ELF-1 (cell line): ENCODE measurements around the gene SZRD1.
"Not testable (repeated sequence)": the region's sequence is repeated elsewhere in the genome, so short reads cannot be mapped to it uniquely, and the experiment has no call there.

Experiments used
- DNase-seq: peaks from one replicate; pipeline ENCODE4 v3.0.0-alpha.2; 2016; ENCODE audit warnings: low read depth, low spot score

The SZRD1 gene, protein sequence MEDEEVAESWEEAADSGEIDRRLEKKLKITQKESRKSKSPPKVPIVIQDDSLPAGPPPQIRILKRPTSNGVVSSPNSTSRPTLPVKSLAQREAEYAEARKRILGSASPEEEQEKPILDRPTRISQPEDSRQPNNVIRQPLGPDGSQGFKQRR

DNA sequence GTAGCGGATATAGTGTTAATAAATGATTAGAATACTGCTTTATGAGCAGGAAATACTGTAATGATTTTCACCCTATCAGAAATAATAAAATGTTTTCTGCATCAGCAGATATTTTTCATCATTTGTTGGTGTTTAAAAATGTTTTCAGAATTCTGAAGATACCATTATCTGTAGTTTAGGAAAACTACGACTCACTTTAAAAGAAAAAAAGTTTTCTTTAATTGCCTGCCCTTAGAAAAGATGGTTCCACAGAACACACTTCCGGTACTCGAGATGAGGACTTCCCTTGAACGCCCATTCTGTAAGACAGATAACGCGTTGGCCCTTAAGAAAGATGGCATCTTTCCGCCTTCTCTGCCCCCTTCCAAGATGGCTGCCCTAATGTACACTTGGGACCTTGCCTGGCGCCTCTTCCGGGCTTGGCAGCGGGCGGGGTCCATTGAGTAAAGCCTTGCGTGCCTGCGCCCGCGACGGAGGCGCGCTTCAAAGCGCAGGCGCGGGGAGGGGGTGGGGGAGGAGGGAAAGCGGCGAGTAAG lies at the start of gene SZRD1:
TSS of gene SZRD1 (plus strand) at position 521 of the 536 bp plus-strand sequence. CDS start 16 bp downstream, outside the sequence.
- peak; percentile 99 for DNase-seq

DNA sequence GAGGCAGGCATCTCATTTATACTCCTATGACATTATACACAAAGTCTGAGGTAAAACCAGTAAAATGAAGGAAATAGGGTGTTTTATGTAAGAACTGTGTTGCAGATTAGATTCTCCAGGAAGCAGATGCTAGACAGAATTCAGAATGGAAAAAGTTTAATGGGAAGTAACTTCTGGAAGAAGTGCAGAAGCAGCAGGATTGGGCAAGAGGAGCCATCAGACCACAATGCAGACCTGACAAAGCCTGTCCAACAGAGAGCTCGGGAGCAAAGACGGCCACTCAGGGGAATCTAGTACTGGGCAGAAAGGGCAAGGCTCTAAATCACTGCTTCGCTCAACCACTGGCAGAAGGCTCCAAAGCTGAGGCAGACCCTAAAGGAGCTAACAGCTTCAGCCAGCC lies 48.5 kb upstream of the SZRD1 start:
- no peak for DNase-seq

GRCh38 chr1:16321176-16321867 lies 45.7 kb upstream of the SZRD1 start:
- no peak for DNase-seq

GRCh38 chr1:16324456-16324890 lies 42.6 kb upstream of the SZRD1 start:
- DNase-seq, result peak; percentile 13

GRCh38 chr1:16326833-16327404 lies 40.1 kb upstream of the SZRD1 start:
- no peak for DNase-seq

GRCh38 chr1:16334655-16335340 lies 32.2 kb upstream of the SZRD1 start:
- no peak for DNase-seq

DNA sequence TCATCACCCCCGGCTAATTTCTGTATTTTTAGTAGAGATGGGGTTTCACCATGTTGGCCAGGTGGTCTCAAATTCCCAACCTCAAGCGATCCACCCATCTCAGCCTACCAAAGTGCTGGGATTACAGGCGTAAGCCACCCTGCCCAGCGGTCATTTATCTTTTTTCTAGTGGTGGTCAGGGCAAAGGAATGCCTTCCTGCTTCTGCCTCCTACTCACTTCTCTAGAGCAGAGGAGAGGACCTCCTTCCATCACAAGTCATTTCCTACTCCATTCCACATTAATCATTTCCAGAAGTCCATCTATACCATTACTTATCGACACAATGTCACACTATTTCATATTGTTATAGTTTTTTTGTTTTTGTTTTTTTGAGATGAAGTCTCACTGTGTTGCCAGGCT lies 28.1 kb upstream of the SZRD1 start:
- no peak for DNase-seq

- no peak for DNase-seq
Measured at GRCh38 chr1:16340673-16341072, 26.4 kb upstream of the SZRD1 start.

GRCh38 chr1:16342331-16343062 lies 24.5 kb upstream of the SZRD1 start:
- no peak for DNase-seq

DNA sequence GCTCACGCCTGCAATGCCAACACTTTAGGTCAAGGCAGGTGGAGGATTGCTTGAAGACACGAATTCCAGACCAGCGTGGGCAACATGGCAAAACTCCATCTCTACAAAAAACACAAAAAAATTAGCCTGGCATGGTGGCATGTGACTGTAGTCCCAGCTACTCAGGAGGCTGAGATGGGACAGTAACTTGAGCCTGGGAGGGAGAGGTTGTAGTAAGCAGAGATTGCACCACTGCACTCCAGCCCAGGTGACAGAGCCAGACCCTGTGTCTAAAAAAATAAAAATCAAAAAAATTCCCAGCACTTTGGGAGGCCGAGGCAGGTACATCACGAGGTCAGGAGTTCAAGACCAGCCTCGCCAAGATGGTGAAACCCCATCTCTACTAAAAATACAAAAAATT lies 23.8 kb upstream of the SZRD1 start:
- DNase-seq, result not testable (repeated sequence)

- DNase-seq, result no peak
Measured at GRCh38 chr1:16348414-16349182, 18.4 kb upstream of the SZRD1 start.

DNA sequence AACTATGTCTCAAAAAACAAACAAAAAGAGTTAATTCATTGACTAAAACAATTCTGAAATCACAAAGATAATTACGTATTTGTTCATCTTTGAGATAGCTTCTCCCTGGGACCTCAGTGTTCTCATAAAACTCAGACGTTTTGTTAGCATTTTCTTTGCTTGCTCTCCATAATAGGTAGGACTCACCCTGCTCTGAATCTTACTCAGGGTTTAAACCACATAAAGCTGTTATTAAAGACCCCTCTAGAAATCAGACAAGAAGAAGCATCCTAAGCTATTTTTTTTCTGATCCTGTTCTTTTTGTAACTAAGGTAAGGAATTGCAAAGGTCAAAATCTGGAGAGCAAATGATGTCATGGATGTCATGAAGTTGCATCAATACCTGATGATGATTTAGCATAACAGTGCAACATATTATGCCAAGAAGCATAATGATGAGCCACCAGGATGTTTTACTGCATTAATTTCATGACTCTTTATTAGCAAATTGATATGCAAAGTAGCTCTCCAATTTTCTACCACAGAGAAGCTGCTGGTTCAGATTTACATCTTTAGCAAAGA lies 17.1 kb upstream of the SZRD1 start:
- DNase-seq, result no peak

- DNase-seq, result no peak
Measured at GRCh38 chr1:16351456-16351993, 15.5 kb upstream of the SZRD1 start.

DNA sequence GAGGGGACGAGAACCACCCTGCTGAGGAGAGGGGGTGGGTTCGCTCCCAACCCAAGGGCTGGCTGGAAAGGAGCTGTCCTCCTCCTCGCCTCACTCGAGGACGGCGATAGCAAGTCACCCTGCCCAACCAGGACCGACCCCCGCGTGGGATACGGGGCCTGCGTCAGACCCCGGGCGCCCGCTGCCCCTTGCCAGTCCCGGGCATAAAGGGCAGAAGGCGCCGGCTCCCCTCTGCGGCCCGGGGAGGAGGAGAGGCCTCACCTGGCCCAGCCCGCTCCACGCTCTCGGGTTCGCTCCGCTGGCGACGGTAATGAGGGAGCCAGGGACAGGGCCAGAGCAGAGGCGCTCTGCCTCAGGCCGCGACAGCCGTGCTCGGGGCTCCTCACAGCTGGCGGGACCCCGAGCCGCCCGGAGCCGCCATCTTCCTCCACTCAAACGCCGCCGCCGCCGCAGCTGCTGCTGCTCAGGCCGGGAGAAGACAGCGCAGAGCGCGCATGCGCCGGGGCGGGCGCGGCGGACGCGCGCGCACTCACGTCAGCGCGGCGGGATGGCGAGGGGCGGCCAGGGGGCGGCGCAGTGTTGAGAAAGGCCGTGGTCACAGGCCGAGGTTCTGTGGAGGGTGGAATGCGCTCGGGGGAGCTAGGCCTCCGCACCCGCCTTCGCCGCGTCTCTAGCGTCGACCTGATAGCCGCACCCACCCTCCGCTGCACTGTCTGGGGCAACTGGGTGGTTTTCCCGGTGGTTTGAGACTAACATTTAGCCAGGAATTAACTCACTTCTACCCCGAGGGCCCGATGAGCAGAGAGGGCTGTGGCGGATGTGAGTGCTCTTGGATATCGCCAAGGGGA lies 14.8 kb upstream of the SZRD1 start, which contains the start of gene FBXO42:
TSS of gene FBXO42 (minus strand) at position 487 of the 848 bp plus-strand sequence. CDS start 37,062 bp downstream, outside the sequence.
- DNase-seq, result peak; percentile 98

DNA sequence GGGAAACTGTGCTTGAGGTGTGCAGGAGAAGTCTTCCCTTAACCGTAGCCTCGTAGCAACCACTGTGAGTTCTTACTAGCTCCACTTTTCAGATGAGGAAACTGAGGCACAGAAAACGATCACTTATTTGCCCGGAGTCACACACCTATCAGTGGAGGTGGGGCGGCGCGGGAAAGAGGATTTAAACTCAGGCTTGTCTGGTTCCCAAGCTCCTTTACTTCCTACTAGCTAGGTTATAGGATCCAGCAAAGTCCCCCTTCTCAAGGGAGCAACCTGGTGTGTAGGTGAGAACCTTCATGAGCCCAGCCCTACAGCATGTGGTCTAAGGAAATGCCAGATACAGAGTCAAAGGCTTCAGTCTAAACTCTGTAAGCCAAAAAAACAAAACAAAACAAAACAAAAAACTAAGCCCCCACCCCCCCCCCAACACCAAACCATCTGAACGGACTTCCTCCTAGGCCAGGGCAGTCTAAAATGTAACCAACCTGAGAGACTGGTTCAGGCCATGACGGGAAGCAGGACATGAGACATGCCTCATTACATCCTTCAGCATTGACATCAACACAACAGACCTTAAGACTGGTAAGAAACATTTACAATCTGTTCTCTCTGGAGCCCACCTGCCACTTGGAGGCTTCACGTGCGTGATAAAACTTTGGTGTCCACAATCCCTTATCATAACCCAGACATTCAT lies 14.1 kb upstream of the SZRD1 start:
- no peak for DNase-seq

- DNase-seq, result no peak
Measured at GRCh38 chr1:16354619-16355018, 12.4 kb upstream of the SZRD1 start.

DNA sequence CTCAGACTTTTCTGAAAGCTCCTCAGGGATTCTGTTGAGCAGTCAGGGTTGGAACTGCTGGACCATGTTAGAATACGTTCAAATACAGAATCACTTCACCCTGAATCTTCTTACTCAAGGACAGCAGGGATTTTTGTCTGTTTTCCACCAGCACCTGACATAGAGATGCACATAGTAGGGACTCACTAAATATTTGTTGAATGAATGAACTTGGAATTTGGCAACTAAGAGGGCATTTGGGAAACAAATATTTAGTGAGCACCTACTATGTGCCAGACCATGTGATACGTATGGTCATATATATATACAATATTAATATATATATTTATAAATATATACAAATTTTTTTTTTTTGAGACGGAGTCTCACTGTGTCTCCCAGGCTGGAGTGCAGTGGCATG lies 10.2 kb upstream of the SZRD1 start:
- DNase-seq, result no peak

- not testable (repeated sequence) for DNase-seq
Measured at GRCh38 chr1:16365146-16365498, 1.9 kb upstream of the SZRD1 start.
